Activated CD8-positive, alpha-beta T cell treated with anti-CD3 and anti-CD28 coated beads, Interleukin-2, amount 10 ng/mL, durations not matched to agents 7 days and 5 days (primary cell): ENCODE results near the gene PFKFB2. TPM values are rescaled to one million over a fixed set of nuclear protein-coding genes. Genes with fewer than 3 reads are reported as not detected.
"Not testable (repeated sequence)": the region's sequence is repeated elsewhere in the genome, so short reads cannot be mapped to it uniquely, and the experiment has no call there.

ENCODE experiments used
- ATAC-seq: fragments of 150-1000 bp; cut with Tn5 transposase; one replicate; pipeline ENCODE4 v1.10.0; 2021; ENCODE audit warnings: moderate library complexity
- CTCF ChIA-PET: fragments of 350-600 bp; sonication (Branson Sonifier 250); formaldehyde crosslinking; loops from one replicate; lab custom pipeline; 2021; ENCODE audit warnings: antibody characterized with exemption; lab: Charles Lee
- POLR2A ChIA-PET: fragments of 350-600 bp; sonication (Branson Sonifier 250); formaldehyde crosslinking; loops from one replicate; lab custom pipeline; 2021; ENCODE audit warnings: antibody characterized with exemption; lab: Charles Lee
- DNase-seq: peaks from one replicate; pipeline ENCODE4 v3.0.0-alpha.2; 2020
- H3K27ac Mint-ChIP-seq: one replicate; pipeline ENCODE4 v1.8.0; 2021; ENCODE audit warnings: mild to moderate bottlenecking, mixed read lengths
- H3K27me3 Mint-ChIP-seq: one replicate; pipeline ENCODE4 v1.8.0; 2021; ENCODE audit warnings: low read depth, mixed read lengths
- H3K36me3 Mint-ChIP-seq: one replicate; pipeline ENCODE4 v1.8.0; 2021; ENCODE audit warnings: low read depth, mixed read lengths
- H3K4me1 Mint-ChIP-seq: one replicate; pipeline ENCODE4 v1.8.0; 2021; ENCODE audit warnings: low read depth, mixed read lengths
- H3K4me3 Mint-ChIP-seq: one replicate; pipeline ENCODE4 v1.8.0; 2021; ENCODE audit warnings: mild to moderate bottlenecking, mixed read lengths
- H3K9me3 Mint-ChIP-seq: one replicate; pipeline ENCODE4 v1.8.0; 2022; ENCODE audit warnings: mixed read lengths; ENCODE audit not compliant: insufficient read depth
- total RNA-seq, 2 experiments: library from RNA; stranded (reverse); gene quantifications; one replicate each; pipeline ENCODE4 v1.2.3, GENCODE V29; 2021

The PFKFB2 gene
- total RNA-seq, 2 experiments from 2014 or later: 5.0 to 6.6 TPM

DNA sequence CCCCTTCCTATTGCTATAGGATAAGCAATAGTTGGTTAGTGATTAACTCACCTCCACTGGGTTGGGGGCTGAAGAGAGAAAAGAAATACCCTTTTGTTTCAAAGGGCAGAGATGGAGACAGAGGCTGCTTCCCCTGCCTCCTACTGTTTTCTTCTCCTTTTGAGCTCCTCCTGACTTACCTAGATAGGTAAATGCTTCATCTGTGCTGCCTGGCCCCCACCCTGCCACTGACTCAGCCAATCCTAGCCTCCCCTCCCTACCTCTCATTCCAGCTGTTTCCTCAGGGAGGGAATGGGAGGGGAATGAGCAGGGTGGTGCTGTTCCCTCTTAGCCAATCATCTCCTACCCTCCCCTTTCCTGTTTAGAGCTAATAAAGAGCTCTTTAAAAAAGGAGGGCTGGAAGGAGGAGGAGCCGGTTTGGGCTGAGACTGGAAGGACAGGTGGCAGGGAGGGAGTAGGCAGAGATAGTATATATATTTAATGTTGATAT is 20.5 kb upstream of the PFKFB2 start, which contains the start of gene C1orf116:
C1orf116 (minus strand) TSS at position 229 of the 490 bp plus-strand sequence. CDS start 5,158 bp downstream, outside the sequence.
- ChIA-PET CTCF (interaction anchor here (1.1 to 4.1 kb wide), 6 partner anchors 11 to 51 kb away, joined by 3 to 18 read pairs (median 8); no protein-coding TSS in a partner anchor), POLR2A (no interaction called here)
- peaks cover 43% of the 10 kb centered on the region for H3K27me3 Mint-ChIP-seq

DNA sequence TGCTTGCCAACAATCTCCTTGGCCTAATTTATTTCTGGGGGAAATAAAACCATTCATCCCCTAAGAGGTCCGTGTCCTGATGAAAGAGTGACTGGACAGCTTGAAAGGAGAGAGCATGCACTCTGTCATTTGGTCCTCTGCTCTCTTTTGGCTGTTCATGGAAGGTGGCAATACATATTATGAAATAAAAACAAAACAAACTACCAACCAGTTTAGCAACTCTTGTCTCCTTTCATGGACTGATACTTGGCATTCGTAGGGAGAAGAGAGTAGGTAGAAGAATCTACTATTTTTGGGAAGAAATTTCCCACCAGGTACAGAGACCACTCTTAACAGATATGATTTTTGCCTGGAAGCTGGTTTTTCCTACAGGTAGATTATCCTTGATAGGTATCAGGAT is 19.8 kb upstream of the PFKFB2 start:
- H3K4me3 Mint-ChIP-seq: no peak overlapping the region
- H3K4me1 Mint-ChIP-seq: no peaks in the 10 kb centered on the region
- ChIA-PET CTCF (interaction anchor here (1.1 to 4.1 kb wide), 7 partner anchors 10 to 51 kb away, joined by 3 to 18 read pairs (median 6); no protein-coding TSS in a partner anchor), POLR2A (no interaction called here)
- no peaks in the 10 kb centered on the region for H3K9me3 Mint-ChIP-seq
- H3K27ac Mint-ChIP-seq: no peak overlapping the region
- DNase-seq (no peak), ATAC-seq (no peak)
- no peaks in the 10 kb centered on the region for H3K36me3 Mint-ChIP-seq
- peaks cover 41% of the 10 kb centered on the region for H3K27me3 Mint-ChIP-seq

More for the DNA sequence above, 20.5 kb upstream of the PFKFB2 start, which contains the start of gene C1orf116:
- H3K4me1 Mint-ChIP-seq: no peaks in the 10 kb centered on the region
- no peaks in the 10 kb centered on the region for H3K9me3 Mint-ChIP-seq
- no peak within 1 kb of the TSS for H3K27ac Mint-ChIP-seq
- no peak for ATAC-seq
- H3K36me3 Mint-ChIP-seq: no peaks in the 10 kb centered on the region
- H3K4me3 Mint-ChIP-seq: no peak within 1 kb of the TSS
- no peak for DNase-seq

DNA sequence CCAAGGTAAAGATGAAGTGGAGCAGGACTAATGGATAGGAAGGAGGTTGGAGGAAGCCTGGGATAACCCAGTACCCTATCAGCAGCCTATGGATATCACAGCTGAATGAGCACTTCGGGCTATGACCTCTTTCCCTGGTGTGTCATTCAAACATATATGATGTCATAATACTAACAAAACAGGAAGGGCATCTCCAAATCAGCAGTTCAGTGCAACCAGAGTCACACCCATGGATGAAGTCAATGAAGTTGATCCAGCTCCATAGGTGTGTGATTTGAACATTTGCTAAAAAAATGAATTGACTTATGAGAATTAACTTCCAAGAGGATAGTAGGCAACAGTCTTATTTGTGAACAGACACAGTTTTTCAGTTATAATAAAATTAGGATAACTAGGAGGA is 18.9 kb upstream of the PFKFB2 start:
- H3K4me3 Mint-ChIP-seq: no peak overlapping the region
- H3K36me3 Mint-ChIP-seq: no peaks in the 10 kb centered on the region
- no peaks in the 10 kb centered on the region for H3K4me1 Mint-ChIP-seq
- POLR2A ChIA-PET: no interaction called here
- DNase-seq (no peak), ATAC-seq (no peak)
- H3K9me3 Mint-ChIP-seq: no peaks in the 10 kb centered on the region
- CTCF ChIA-PET: interaction anchor here (1.3 to 4.1 kb wide), 5 partner anchors 16 to 52 kb away, joined by 3 to 18 read pairs (median 9); no protein-coding TSS in a partner anchor
- no peak overlapping the region for H3K27ac Mint-ChIP-seq
- H3K27me3 Mint-ChIP-seq: peaks cover 36% of the 10 kb centered on the region

DNA sequence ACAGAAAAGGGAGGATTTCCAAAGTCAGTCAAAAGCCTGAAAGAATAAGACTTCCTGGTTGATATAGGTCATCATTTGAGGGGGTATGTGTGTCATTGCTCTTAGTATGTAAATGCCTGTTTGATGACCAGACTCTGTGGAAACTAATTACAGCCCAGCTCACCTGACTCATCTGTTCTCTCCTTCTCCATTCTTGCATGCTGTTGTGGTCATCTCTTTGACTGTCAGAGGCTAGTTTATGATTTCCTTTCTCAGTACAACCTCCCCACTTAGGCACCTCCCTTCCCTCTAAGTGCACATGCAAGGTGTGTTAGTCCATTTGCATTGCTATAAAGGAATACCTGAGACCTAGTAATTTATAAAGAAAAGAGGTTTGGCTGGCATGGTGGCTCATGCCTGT is 18.1 kb upstream of the PFKFB2 start:
- Mint-ChIP-seq H3K4me3 (no peak overlapping the region), H3K4me1 (no peaks in the 10 kb centered on the region), H3K27ac (no peak overlapping the region), H3K27me3 (peaks cover 37% of the 10 kb centered on the region), H3K9me3 (no peaks in the 10 kb centered on the region), H3K36me3 (no peaks in the 10 kb centered on the region)
- DNase-seq (no peak), ATAC-seq (peak; percentile 39)
- ChIA-PET POLR2A (interaction anchor here (0.7 kb wide), 1 partner anchor 13 kb away, joined by 3 read pairs; no protein-coding TSS in a partner anchor), CTCF (interaction anchor here (1.4 to 3.7 kb wide), 2 partner anchors 15 to 49 kb away, joined by 3 to 13 read pairs; no protein-coding TSS in a partner anchor)

DNA sequence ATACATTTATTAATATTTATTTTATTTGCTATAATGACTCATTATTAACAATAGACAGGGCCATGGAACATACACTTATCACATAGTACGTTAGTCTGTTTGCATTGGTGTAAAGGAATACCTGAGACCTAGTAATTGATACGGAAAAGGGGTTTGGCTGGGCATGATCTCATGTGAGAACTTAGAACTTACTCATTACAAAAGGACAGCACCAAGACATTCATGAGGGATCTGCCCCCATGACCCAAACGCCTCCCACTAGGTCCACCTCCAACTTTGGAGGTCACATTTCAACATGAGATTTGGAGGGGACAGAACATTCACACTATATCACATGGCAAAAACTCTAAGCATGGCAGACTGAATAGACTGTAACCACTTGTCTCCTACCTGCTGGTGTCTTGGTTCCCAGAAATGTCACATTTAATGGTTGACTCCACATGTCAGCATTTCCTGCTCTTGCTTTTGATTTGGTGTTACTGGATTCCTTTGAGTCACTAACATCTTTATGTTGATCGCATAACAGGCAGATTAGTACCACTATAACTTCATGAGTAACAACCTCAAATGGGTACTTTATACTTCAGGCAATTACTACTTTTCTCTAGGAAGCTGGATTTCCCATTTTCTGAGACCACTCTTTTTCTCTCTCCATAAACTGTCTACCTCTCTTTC is 17.1 kb upstream of the PFKFB2 start:
- no peak overlapping the region for H3K27ac Mint-ChIP-seq
- ChIA-PET POLR2A (no interaction called here), CTCF (no interaction called here)
- H3K9me3 Mint-ChIP-seq: no peaks in the 10 kb centered on the region
- H3K4me3 Mint-ChIP-seq: no peak overlapping the region
- H3K27me3 Mint-ChIP-seq: peaks cover 31% of the 10 kb centered on the region
- no peaks in the 10 kb centered on the region for H3K4me1 Mint-ChIP-seq
- no peak for ATAC-seq
- DNase-seq: no peak
- no peaks in the 10 kb centered on the region for H3K36me3 Mint-ChIP-seq

DNA sequence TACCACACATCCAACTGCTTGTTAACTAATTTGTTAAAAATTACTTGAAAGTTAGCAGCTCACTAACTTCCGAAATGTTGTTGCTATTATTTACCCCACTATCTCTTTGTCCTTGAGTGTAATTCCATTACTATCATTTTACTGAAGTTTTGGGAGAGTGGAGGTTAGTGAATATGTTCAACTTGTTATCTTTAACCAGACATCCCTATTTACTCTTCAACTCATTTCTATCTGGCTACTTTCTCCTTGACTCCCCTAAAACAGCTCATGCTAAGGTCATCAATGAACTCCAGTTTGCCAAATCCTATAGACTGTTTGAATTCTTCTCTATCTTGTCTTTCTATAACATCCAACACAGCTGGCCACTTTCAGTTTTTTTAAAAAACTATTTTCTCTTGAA is 16.2 kb upstream of the PFKFB2 start:
- Mint-ChIP-seq H3K27me3 (peaks cover 23% of the 10 kb centered on the region), H3K4me3 (no peak overlapping the region), H3K4me1 (no peaks in the 10 kb centered on the region), H3K27ac (no peak overlapping the region), H3K36me3 (no peaks in the 10 kb centered on the region), H3K9me3 (no peaks in the 10 kb centered on the region)
- DNase-seq: no peak
- CTCF ChIA-PET: interaction anchor here (0.7 to 2.3 kb wide), 4 partner anchors 13 to 368 kb away, joined by 3 to 8 read pairs (median 4); no protein-coding TSS in a partner anchor
- POLR2A ChIA-PET: no interaction called here
- ATAC-seq: no peak

DNA sequence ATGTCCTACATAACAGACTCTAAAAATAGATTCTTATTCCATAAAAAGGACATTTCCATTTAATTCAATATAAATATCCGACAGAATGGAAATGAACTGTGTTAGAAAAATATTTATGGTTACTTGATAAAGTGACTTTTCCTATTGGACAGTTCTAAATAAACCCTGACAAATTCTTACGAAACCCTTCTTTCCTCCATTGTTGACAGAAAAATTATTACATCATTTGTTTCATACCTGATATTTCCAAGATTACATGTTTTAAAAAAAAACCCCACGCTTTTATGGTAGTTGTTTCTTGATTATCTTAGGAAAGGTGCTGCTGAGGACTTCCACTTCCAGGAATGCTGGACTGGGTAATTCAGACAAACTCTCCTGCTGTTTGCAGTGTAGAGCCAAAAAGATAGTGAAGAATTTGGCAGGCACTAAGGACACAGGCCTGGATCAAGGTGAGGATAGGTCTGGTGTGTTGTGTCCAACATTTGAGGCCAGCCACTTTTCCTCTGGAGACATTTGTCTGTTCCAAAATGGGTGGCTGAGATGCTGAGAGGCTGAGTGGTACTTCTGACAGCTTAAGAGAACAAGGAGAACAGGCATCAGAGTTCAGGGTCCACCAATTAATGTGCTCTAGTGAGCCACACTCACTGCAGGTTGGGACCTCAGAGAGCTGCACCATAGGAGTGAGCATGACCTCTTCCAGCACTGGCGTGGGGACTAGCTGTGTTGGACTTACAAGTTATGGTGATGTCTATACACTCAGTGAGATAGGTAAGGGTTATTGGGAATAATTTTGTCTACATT is 13.5 kb upstream of the PFKFB2 start:
- H3K27ac Mint-ChIP-seq: no peak overlapping the region
- ATAC-seq (peak; percentile 39), DNase-seq (no peak)
- no peak overlapping the region for H3K4me3 Mint-ChIP-seq
- H3K4me1 Mint-ChIP-seq: no peaks in the 10 kb centered on the region
- no peaks in the 10 kb centered on the region for H3K9me3 Mint-ChIP-seq
- peaks cover 11% of the 10 kb centered on the region for H3K27me3 Mint-ChIP-seq
- ChIA-PET CTCF (interaction anchor here (0.8 to 1.1 kb wide), 4 partner anchors 13 to 485 kb away, joined by 3 to 4 read pairs (median 3); no protein-coding TSS in a partner anchor), POLR2A (no interaction called here)
- H3K36me3 Mint-ChIP-seq: peaks cover 9% of the 10 kb centered on the region

DNA sequence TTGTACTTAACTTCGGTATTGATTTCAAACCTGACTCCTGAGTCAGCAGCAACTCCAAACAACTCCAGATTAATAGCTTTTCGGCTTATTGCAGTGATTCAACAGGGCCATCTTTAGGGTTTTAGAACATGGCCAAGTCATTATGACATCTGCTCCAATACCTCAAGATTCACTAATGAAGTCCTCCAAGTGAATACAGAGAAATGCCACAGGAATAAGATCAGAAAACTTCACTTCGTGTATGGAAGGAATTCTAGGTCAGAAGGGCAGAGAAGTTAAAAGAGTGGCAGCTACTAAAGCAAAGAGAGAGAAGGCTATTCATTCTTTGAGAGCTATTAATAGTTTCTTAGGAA is 12.9 kb upstream of the PFKFB2 start:
- H3K4me1 Mint-ChIP-seq: no peaks in the 10 kb centered on the region
- ChIA-PET POLR2A (interaction anchor here (0.7 kb wide), 1 partner anchor 27 kb away, joined by 3 read pairs; no protein-coding TSS in a partner anchor), CTCF (interaction anchor here (0.8 to 1.1 kb wide), 4 partner anchors 14 to 486 kb away, joined by 3 to 4 read pairs (median 3); no protein-coding TSS in a partner anchor)
- no peak overlapping the region for H3K27ac Mint-ChIP-seq
- peaks cover 9% of the 10 kb centered on the region for H3K27me3 Mint-ChIP-seq
- no peak overlapping the region for H3K4me3 Mint-ChIP-seq
- DNase-seq (no peak), ATAC-seq (no peak)
- H3K9me3 Mint-ChIP-seq: no peaks in the 10 kb centered on the region
- peaks cover 13% of the 10 kb centered on the region for H3K36me3 Mint-ChIP-seq

DNA sequence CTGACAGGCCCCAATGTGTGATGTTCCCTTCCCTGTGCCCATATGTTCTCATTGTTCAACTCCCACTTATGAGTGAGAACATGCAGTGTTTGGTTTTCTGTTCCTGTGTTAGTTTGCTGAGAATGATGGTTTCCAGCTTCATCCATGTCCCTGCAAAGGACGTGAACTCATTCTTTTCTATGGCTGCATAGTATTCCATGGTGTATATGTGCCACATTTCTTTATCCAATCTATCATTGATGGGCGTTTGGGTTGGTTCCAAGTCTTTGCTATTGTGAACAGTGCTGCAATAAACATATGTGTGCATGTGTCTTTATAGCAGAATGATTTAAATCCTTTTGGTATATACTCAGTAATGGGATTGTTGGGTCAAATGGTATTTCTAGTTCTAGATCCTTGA is 11.7 kb upstream of the PFKFB2 start:
- CTCF ChIA-PET: interaction anchor here (1.2 kb wide), 1 partner anchor 364 kb away, joined by 4 read pairs; no protein-coding TSS in a partner anchor

DNA sequence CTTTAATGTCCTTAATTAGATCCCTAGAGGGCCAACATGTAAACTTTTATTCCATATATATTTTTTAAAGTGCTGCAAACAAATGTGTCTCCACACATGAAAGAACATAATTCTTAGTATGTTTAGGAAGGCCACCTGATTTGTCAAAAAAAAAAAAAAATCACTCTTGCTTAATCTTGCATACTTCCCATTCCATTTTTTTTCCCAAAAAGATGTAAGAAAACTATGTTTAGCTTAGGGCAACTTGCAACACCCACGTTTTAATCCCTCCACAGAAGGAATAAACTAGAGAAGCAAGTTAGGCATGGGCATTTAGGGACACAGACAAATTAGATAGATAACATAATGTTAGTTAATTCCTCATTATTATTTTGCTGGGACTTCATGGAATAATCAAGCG is 7.6 kb upstream of the PFKFB2 start:
- no peak for DNase-seq
- H3K4me3 Mint-ChIP-seq: no peak overlapping the region
- H3K4me1 Mint-ChIP-seq: peaks cover 28% of the 10 kb centered on the region
- POLR2A ChIA-PET: no interaction called here
- H3K36me3 Mint-ChIP-seq: peaks cover 44% of the 10 kb centered on the region
- H3K9me3 Mint-ChIP-seq: no peaks in the 10 kb centered on the region
- CTCF ChIA-PET: interaction anchor here (0.8 to 6.9 kb wide), 3 partner anchors 36 to 454 kb away, joined by 3 to 67 read pairs (median 3); no protein-coding TSS in a partner anchor
- ATAC-seq: no peak
- H3K27me3 Mint-ChIP-seq: no peaks in the 10 kb centered on the region
- H3K27ac Mint-ChIP-seq: no peak overlapping the region

More for the DNA sequence above, 11.7 kb upstream of the PFKFB2 start:
- H3K9me3 Mint-ChIP-seq, H3K4me3 Mint-ChIP-seq, H3K27me3 Mint-ChIP-seq, H3K4me1 Mint-ChIP-seq, H3K27ac Mint-ChIP-seq, DNase-seq, ATAC-seq, POLR2A ChIA-PET: not testable (repeated sequence)
- H3K36me3 Mint-ChIP-seq: peaks cover 18% of the 10 kb centered on the region

DNA sequence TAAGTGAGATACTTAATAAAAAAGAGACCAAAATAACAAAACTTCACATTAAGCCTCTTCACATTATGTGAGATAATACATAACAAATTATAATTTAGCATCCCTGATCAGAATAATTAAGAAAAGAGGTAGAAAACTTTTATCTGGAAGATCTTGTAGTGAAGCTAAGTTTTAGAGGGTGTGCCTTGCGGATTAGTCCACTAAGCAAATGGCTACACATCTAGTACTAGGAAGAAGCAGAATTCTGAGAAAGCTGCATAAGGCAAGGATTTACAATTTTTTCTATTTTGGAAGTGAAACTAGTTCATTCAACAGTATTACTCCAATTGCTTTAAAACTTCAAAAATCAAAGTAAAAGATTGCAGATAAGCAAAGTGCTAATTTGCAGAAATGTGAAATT is 5.6 kb upstream of the PFKFB2 start:
- peaks cover 44% of the 10 kb centered on the region for H3K4me1 Mint-ChIP-seq
- ATAC-seq (no peak), DNase-seq (no peak)
- CTCF ChIA-PET: interaction anchor here (1.2 to 6.9 kb wide), 6 partner anchors 23 to 357 kb away, joined by 3 to 67 read pairs (median 9); no protein-coding TSS in a partner anchor
- no peak overlapping the region for H3K4me3 Mint-ChIP-seq
- peaks cover 43% of the 10 kb centered on the region for H3K36me3 Mint-ChIP-seq
- no peak overlapping the region for H3K27ac Mint-ChIP-seq
- POLR2A ChIA-PET: no interaction called here
- H3K27me3 Mint-ChIP-seq: no peaks in the 10 kb centered on the region
- H3K9me3 Mint-ChIP-seq: no peaks in the 10 kb centered on the region
